ENCODE measurements around the gene HDAC1.

Gene HDAC1

GRCh38 chr1:32341971-32342370 lies 50.1 kb downstream of the HDAC1 start:
- TF ChIP-seq CTCF (IDR thresholded peaks at IDR 0.05; ENCODE audit: insufficient read depth, low read length, poor library complexity, severe bottlenecking) (no peak), EZH2phosphoT487 (conservative IDR thresholded peaks at IDR 0.05; ENCODE audit: low read length) (no peak)
- Histone ChIP-seq H4K20me1 (ENCODE audit: low read depth, low read length) (no peaks in the 10 kb centered on the region), H2AFZ (ENCODE audit: low read depth, low read length, severe bottlenecking) (no peak overlapping the region), H3K79me2 (ENCODE audit: insufficient read depth, low read length) (no peaks in the 10 kb centered on the region), H3K27me3 (ENCODE audit: low read length) (no peaks in the 10 kb centered on the region), H3K9me3 (ENCODE audit: insufficient read depth, low read length) (no peaks in the 10 kb centered on the region), H3K4me2 (ENCODE audit: low read depth, low read length, poor library complexity, severe bottlenecking) (no peak overlapping the region), H3K36me3 (ENCODE audit: low read length) (no peaks in the 10 kb centered on the region), H3K27ac (ENCODE audit: low read depth, low read length) (no peak overlapping the region), H3F3A (ENCODE audit: insufficient read depth) (no peaks in the 10 kb centered on the region), H3K4me3 (ENCODE audit: insufficient read depth, low read length, poor library complexity, severe bottlenecking) (no peak overlapping the region), H3K9me2 (replicated peaks; ENCODE audit: insufficient read depth, low read length) (no peaks in the 10 kb centered on the region), H3K9ac (ENCODE audit: low read length) (no peak overlapping the region)

GRCh38 chr1:32342704-32343103 lies 50.8 kb downstream of the HDAC1 start:
- Histone ChIP-seq H3K9me3 (ENCODE audit: insufficient read depth, low read length) (no peaks in the 10 kb centered on the region), H3K36me3 (ENCODE audit: low read length) (no peaks in the 10 kb centered on the region), H3K9ac (ENCODE audit: low read length) (no peak overlapping the region), H3F3A (ENCODE audit: insufficient read depth) (no peaks in the 10 kb centered on the region), H3K4me3 (ENCODE audit: insufficient read depth, low read length, poor library complexity, severe bottlenecking) (no peak overlapping the region), H4K20me1 (ENCODE audit: low read depth, low read length) (no peaks in the 10 kb centered on the region), H3K79me2 (ENCODE audit: insufficient read depth, low read length) (no peaks in the 10 kb centered on the region), H2AFZ (ENCODE audit: low read depth, low read length, severe bottlenecking) (no peak overlapping the region), H3K27ac (ENCODE audit: low read depth, low read length) (no peak overlapping the region), H3K9me2 (replicated peaks; ENCODE audit: insufficient read depth, low read length) (no peaks in the 10 kb centered on the region), H3K4me2 (ENCODE audit: low read depth, low read length, poor library complexity, severe bottlenecking) (no peak overlapping the region), H3K27me3 (ENCODE audit: low read length) (no peaks in the 10 kb centered on the region)
- TF ChIP-seq EZH2phosphoT487 (conservative IDR thresholded peaks at IDR 0.05; ENCODE audit: low read length) (no peak), CTCF (IDR thresholded peaks at IDR 0.05; ENCODE audit: insufficient read depth, low read length, poor library complexity, severe bottlenecking) (no peak)

GRCh38 chr1:32345289-32345827 lies 53.5 kb downstream of the HDAC1 start:
- no peaks in the 10 kb centered on the region for H4K20me1 ChIP-seq (ENCODE audit: low read depth, low read length)
- H3K9ac ChIP-seq (ENCODE audit: low read length): no peak overlapping the region
- H3K4me3 ChIP-seq (ENCODE audit: insufficient read depth, low read length, poor library complexity, severe bottlenecking): no peak overlapping the region
- no peaks in the 10 kb centered on the region for H3K36me3 ChIP-seq (ENCODE audit: low read length)
- H3K27me3 ChIP-seq (ENCODE audit: low read length): no peaks in the 10 kb centered on the region
- no peaks in the 10 kb centered on the region for H3F3A ChIP-seq (ENCODE audit: insufficient read depth)
- H3K27ac ChIP-seq (ENCODE audit: low read depth, low read length): no peak overlapping the region
- H3K9me3 ChIP-seq (ENCODE audit: insufficient read depth, low read length): no peaks in the 10 kb centered on the region
- no peaks in the 10 kb centered on the region for H3K9me2 ChIP-seq (replicated peaks; ENCODE audit: insufficient read depth, low read length)
- no peak overlapping the region for H3K4me2 ChIP-seq (ENCODE audit: low read depth, low read length, poor library complexity, severe bottlenecking)
- no peak for TF ChIP-seq EZH2phosphoT487 (conservative IDR thresholded peaks at IDR 0.05; ENCODE audit: low read length)
- no peak for TF ChIP-seq CTCF (IDR thresholded peaks at IDR 0.05; ENCODE audit: insufficient read depth, low read length, poor library complexity, severe bottlenecking)
- H2AFZ ChIP-seq (ENCODE audit: low read depth, low read length, severe bottlenecking): no peak overlapping the region
- no peaks in the 10 kb centered on the region for H3K79me2 ChIP-seq (ENCODE audit: insufficient read depth, low read length)
